C4-2B (cell line): ENCODE data around the gene MFN1.

Experiments
- ZFX ChIP-seq: fragments of 450-650 bp; IDR thresholded peaks from 2 replicates; pipeline ENCODE4 v1.6.1; 2017
- TF ChIP-seq, protein P1 (sequence below): fragments of 450-650 bp; conservative IDR thresholded peaks from 2 replicates; pipeline ENCODE4 v1.5.1; 2017; ENCODE audit warnings: mild to moderate bottlenecking

DNA sequence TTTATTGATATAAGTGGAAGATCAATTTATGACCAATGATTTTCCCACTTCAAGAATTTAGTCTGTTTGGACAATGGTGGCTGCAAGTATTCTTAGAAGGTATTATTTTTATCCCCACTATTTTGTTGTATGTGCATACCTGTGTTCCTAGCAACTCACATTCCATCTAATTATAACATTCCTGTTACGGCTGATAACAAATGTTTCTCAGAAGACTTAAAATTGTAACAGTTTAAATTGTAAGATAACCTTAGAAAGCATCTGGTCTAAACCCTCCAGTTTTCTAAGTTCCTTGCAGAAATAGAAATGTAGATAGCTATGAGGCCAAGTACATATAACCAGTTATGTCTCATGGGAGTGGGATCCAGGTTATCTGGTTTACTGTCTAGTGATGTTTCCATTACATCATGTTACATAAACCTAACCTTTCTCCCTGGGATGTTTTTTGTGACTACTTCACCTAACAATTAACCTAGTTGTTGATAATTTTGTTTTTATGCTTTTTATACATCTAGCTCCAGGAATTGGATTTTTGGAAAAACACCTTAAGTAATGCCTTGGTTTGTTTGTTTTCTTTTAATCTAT, 11.1 kb upstream of the MFN1 start:
- TF ChIP-seq, protein P1, sequence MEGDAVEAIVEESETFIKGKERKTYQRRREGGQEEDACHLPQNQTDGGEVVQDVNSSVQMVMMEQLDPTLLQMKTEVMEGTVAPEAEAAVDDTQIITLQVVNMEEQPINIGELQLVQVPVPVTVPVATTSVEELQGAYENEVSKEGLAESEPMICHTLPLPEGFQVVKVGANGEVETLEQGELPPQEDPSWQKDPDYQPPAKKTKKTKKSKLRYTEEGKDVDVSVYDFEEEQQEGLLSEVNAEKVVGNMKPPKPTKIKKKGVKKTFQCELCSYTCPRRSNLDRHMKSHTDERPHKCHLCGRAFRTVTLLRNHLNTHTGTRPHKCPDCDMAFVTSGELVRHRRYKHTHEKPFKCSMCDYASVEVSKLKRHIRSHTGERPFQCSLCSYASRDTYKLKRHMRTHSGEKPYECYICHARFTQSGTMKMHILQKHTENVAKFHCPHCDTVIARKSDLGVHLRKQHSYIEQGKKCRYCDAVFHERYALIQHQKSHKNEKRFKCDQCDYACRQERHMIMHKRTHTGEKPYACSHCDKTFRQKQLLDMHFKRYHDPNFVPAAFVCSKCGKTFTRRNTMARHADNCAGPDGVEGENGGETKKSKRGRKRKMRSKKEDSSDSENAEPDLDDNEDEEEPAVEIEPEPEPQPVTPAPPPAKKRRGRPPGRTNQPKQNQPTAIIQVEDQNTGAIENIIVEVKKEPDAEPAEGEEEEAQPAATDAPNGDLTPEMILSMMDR: no peak
- TF ChIP-seq ZFX: no peak
